ENCODE data around the gene HMGXB4. TPM values are rescaled to one million over a fixed set of nuclear protein-coding genes. Genes with fewer than 3 reads are reported as not detected.

Gene HMGXB4
- total and polyA plus RNA-seq, 2 of the 8 experiments (the other 6 are each of a cell fraction or from before 2014, with no cell fraction given): 20.9 to 41.3 TPM

- Histone ChIP-seq H3K23me2 (ENCODE audit: low read depth, low read length) (no peaks in the 10 kb centered on the region), H3K4ac (replicated peaks; ENCODE audit: insufficient read length, low read depth, low read length) (no peak overlapping the region), H2BK12ac (ENCODE audit: low read depth, low read length) (no peak overlapping the region), H3K79me1 (ENCODE audit: low read depth, low read length) (peaks cover 6% of the 10 kb centered on the region; the same call in 1 of the 2 replicates), H3K56ac (replicated peaks; ENCODE audit: insufficient read length, low read depth, low read length) (no peak overlapping the region), H2BK5ac (ENCODE audit: low read depth, low read length) (no peak overlapping the region), H2BK15ac (ENCODE audit: low read length) (no peak overlapping the region), H3K14ac (ENCODE audit: insufficient read length) (no peak overlapping the region), H3K79me2 (ENCODE audit: control insufficient read depth in 1 of 2, insufficient read depth in 2 of 2, low read length in 2 of 2) (peaks cover 0 to 23% of the 10 kb centered on the region in 2 experiments; a peak in 2 of 4 replicates), H3K23ac (ENCODE audit: insufficient read length) (no peak overlapping the region), H3K36me3 (ENCODE audit: control insufficient read depth in 2 of 4, insufficient read depth in 4 of 4, low read length in 3 of 4) (peaks cover 38 to 77% (median 68%) of the 10 kb centered on the region in 4 experiments), H2AFZ (ENCODE audit: low read length) (no peak overlapping the region), H2BK20ac (ENCODE audit: low read length) (no peak overlapping the region), H2AK5ac (ENCODE audit: low read depth, low read length) (no peak overlapping the region), H3K27me3 (replicated peaks in 1 of 4; ENCODE audit: control insufficient read depth in 3 of 4, extremely low read depth in 1 of 4, insufficient read depth in 3 of 4, low read length in 3 of 4) (no peaks in the 10 kb centered on the region), H4K5ac (ENCODE audit: insufficient read length, low read depth, low read length) (no peak overlapping the region), H3K27ac (ENCODE audit: low read depth, low read length) (no peak overlapping the region), H4K91ac (replicated peaks; ENCODE audit: insufficient read length, low read length) (no peak overlapping the region), H3K9ac (replicated peaks in 1 of 4; ENCODE audit: extremely low read depth in 1 of 4, low read depth in 3 of 4, low read length in 3 of 4) (no peak overlapping the region), H3K4me1 (replicated peaks in 1 of 4; ENCODE audit: control insufficient read depth in 3 of 4, insufficient read depth in 4 of 4, low read length in 3 of 4) (no peaks in the 10 kb centered on the region), H4K20me1 (replicated peaks in 1 of 2; ENCODE audit: control insufficient read depth in 1 of 2, insufficient read depth in 2 of 2, low read length in 2 of 2) (peaks cover 3 to 9% of the 10 kb centered on the region in 2 experiments), H3K4me2 (ENCODE audit: insufficient read depth in 1 of 2, low read depth in 2 of 2, low read length in 2 of 2) (no peak overlapping the region), H3K18ac (ENCODE audit: extremely low read depth, low read length) (no peak overlapping the region), H4K8ac (ENCODE audit: extremely low read depth, insufficient read depth, low read length) (no peak overlapping the region), H2BK120ac (replicated peaks; ENCODE audit: low read depth, low read length) (no peak overlapping the region), H3K9me3 (ENCODE audit: insufficient read depth in 2 of 2, low read depth in 1 of 2, low read length in 1 of 2) (no peaks in the 10 kb centered on the region; a peak in 1 of 4 replicates), H3K4me3 (ENCODE audit: extremely low read depth in 1 of 4, insufficient read depth in 2 of 4, low read depth in 3 of 4, low read length in 4 of 4) (no peak overlapping the region)
- 95% methylated on average over 7 of the region's 7 CpGs; no CpG with 5 or more reads in 1 of the 2 experiments for WGBS, 2 experiments (ENCODE audit: extremely low coverage in 1 of 2, insufficient coverage in 1 of 2, insufficient read length in 1 of 2, insufficient replicate concordance in 2 of 2, low coverage in 1 of 2, low lambda C conversion rate in 2 of 2, missing lambda C conversion rate in 1 of 2)
- no peak for DNase-seq (ENCODE audit: low read depth in 1 of 2, low spot score in 2 of 2)
- POLR2A ChIA-PET (ENCODE audit: partially characterized antibody): interaction anchor here (1.3 to 1.5 kb wide), 2 partner anchors 10 to 12 kb away, joined by 3 to 4 read pairs; no protein-coding TSS in a partner anchor
- CTCF ChIA-PET (ENCODE audit: partially characterized antibody): interaction anchor here (1.3 kb wide), 1 partner anchor 33 kb away, joined by 5 read pairs; no protein-coding TSS in a partner anchor
- no peak for FAIRE-seq
- TF ChIP-seq SP2 (IDR thresholded peaks at IDR 0.05; ENCODE audit: low read length) (no peak), NRF1 (IDR thresholded peaks at IDR 0.05; ENCODE audit: low read depth, low read length) (no peak), TEAD4 (IDR thresholded peaks at IDR 0.05; ENCODE audit: low read depth, low read length) (no peak), TAF1 (IDR thresholded peaks at IDR 0.05; ENCODE audit: low read depth, low read length) (no peak), SRF (IDR thresholded peaks at IDR 0.05; ENCODE audit: low read depth, low read length) (no peak), SUZ12 (IDR thresholded peaks at IDR 0.05; ENCODE audit: low read length) (no peak), JUN (IDR thresholded peaks at IDR 0.05; ENCODE audit: low read depth, low read length) (no peak), RAD21 (IDR thresholded peaks at IDR 0.05 in 1 of 2, conservative IDR thresholded peaks at IDR 0.05 in 1 of 2; ENCODE audit: low read depth in 2 of 2, low read length in 2 of 2) (no peak), TBP (IDR thresholded peaks at IDR 0.05; ENCODE audit: low read depth, low read length) (no peak), GTF2F1 (IDR thresholded peaks at IDR 0.05; ENCODE audit: borderline replicate concordance, low read depth, low read length) (no peak), CTBP2 (IDR thresholded peaks at IDR 0.05; ENCODE audit: borderline replicate concordance, insufficient read depth, insufficient read length, low read length) (no peak)
These were observed 7.7 kb downstream of the HMGXB4 start for GRCh38 chr22:35264986-35265385.

All from H1 (cell line).